Measurements from ENCODE around the gene FOXRED1. TPM values are rescaled to one million over a fixed set of nuclear protein-coding genes. Genes with fewer than 3 reads are reported as not detected.

FOXRED1 gene
- total and polyA plus RNA-seq, 2 of the 13 experiments (the other 11 are each of a cell fraction or from before 2014, with no cell fraction given): 29.6 to 42.9 TPM

- TF ChIP-seq ZZZ3 (CRISPR knock-in tag; IDR thresholded peaks at IDR 0.05; ENCODE audit: borderline replicate concordance): peak; percentile 92; the same call in 1 of the 2 replicates
- TF ChIP-seq SMC3 (IDR thresholded peaks at IDR 0.05; ENCODE audit: low read length): no peak
- no peak for TF ChIP-seq KDM1A (CRISPR knock-in tag; IDR thresholded peaks at IDR 0.05)
- no peak for TF ChIP-seq ZNF354B (CRISPR knock-in tag; IDR thresholded peaks at IDR 0.05)
- no peak for TF ChIP-seq SMARCE1 (IDR thresholded peaks at IDR 0.05; ENCODE audit: borderline replicate concordance)
- TF ChIP-seq DMTF1 (CRISPR knock-in tag; IDR thresholded peaks at IDR 0.05): peak; percentile 75; the same call in 1 of the 2 replicates
- TF ChIP-seq FOXA1 (IDR thresholded peaks at IDR 0.05): no peak
- 0 out of 2 replicates have a peak, but pooled peaks have one; percentile 33 for TF ChIP-seq FOXA1 (CRISPR knock-in tag; IDR thresholded peaks at IDR 0.05)
- no peak for TF ChIP-seq ZBTB21 (CRISPR knock-in tag; IDR thresholded peaks at IDR 0.05)
- TF ChIP-seq MTA1 (CRISPR knock-in tag; IDR thresholded peaks at IDR 0.05; ENCODE audit: borderline replicate concordance): peak; percentile 80; the same call in 1 of the 2 replicates
- TF ChIP-seq TERF1 (CRISPR knock-in tag; IDR thresholded peaks at IDR 0.05): 0 out of 2 replicates have a peak, but pooled peaks have one; percentile 63
- no peak for TF ChIP-seq RORA (CRISPR knock-in tag; IDR thresholded peaks at IDR 0.05)
- TF ChIP-seq RNF2 (conservative IDR thresholded peaks at IDR 0.05; ENCODE audit: low read depth): peak; percentile 81
- no peak; the same call in 1 of the 2 replicates for TF ChIP-seq ZNF275 (CRISPR knock-in tag; IDR thresholded peaks at IDR 0.05; ENCODE audit: borderline replicate concordance)
- TF ChIP-seq MTF1 (CRISPR knock-in tag; IDR thresholded peaks at IDR 0.05): peak; percentile 66; the same call in 1 of the 2 replicates
- TF ChIP-seq ARNTL (CRISPR knock-in tag; IDR thresholded peaks at IDR 0.05): peak; percentile 60; the same call in 1 of the 2 replicates
- TF ChIP-seq NFYB (CRISPR knock-in tag; IDR thresholded peaks at IDR 0.05): peak; percentile 74
- peak; percentile 84; the same call in 1 of the 2 replicates for TF ChIP-seq PHF21A (CRISPR knock-in tag; IDR thresholded peaks at IDR 0.05)
- TF ChIP-seq HOXA7 (CRISPR knock-in tag; IDR thresholded peaks at IDR 0.05): peak; percentile 57; the same call in 1 of the 2 replicates
- no peak for TF ChIP-seq MBD4 (IDR thresholded peaks at IDR 0.05; ENCODE audit: borderline replicate concordance, low read length)
- peak; percentile 92 for TF ChIP-seq HNRNPLL (IDR thresholded peaks at IDR 0.05; ENCODE audit: low read depth, low read length, poor library complexity, severe bottlenecking)
- peak; percentile 75 for TF ChIP-seq TFDP1 (CRISPR knock-in tag; IDR thresholded peaks at IDR 0.05; ENCODE audit: borderline replicate concordance)
- peak; percentile 67; the same call in 1 of the 2 replicates for TF ChIP-seq ZNF230 (CRISPR knock-in tag; IDR thresholded peaks at IDR 0.05)
- TF ChIP-seq ZNF382 (CRISPR knock-in tag; IDR thresholded peaks at IDR 0.05; ENCODE audit: borderline replicate concordance): no peak
- no peak for TF ChIP-seq SIX4 (CRISPR knock-in tag; IDR thresholded peaks at IDR 0.05)
- no peak for TF ChIP-seq ZNF207 (IDR thresholded peaks at IDR 0.05; ENCODE audit: borderline replicate concordance)
These were observed 34.9 kb downstream of the FOXRED1 start, which contains the start of gene DCPS (continued) for GRCh38 chr11:126303623-126304456.

All from HepG2 (cell line).